CD1c-positive myeloid dendritic cell (primary cell): ENCODE data around the gene TYW1B.
"Not testable (repeated sequence)": the region's sequence is repeated elsewhere in the genome, so short reads cannot be mapped to it uniquely, and the experiment has no call there.

ENCODE experiments used
- DNase-seq: peaks from one replicate; pipeline ENCODE4 v3.0.0-alpha.2; 2016; ENCODE audit errors: extremely low spot score

Gene TYW1B

GRCh38 chr7:72559546-72559945 is 268.5 kb downstream of the TYW1B start:
- not testable (repeated sequence) for DNase-seq

DNA sequence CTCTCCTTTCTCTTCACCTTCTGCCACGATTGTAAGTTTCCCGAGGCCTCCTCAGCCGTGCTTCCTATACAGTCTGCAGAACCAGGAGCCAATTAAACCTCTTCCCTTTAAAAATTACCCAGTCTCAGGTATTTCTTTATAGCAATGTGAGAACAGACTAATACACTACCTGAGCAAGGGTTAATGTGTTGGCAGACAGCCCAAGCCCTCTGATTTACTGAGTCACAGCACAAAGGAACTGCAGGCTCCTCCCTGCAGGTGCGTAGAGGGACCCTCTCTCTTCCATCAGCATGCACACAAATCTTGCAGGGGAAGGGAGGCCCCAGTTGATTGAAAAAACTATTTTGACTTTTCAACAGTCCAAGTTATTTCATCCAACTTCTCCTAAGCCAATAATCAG is 271.3 kb downstream of the TYW1B start:
- not testable (repeated sequence) for DNase-seq

DNA sequence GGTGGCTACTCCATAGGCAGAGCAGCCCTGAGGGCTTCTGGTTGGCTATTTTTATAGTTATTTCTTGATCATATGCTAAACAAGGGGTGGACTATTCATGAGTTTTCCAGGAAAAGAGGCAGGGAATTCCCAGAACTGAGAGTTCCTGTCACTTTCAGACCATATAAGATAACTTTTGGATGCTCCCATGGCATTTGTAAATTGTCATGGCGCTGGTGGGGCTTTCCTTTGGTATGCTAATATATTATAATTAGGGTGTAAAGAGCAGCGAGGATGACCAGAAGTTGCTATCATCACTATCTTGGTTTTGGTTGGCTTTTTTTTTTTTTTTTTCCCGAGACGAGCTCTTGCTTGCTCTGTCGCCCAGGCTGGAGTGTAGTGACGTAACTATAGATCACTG is 272.8 kb downstream of the TYW1B start:
- not testable (repeated sequence) for DNase-seq

DNA sequence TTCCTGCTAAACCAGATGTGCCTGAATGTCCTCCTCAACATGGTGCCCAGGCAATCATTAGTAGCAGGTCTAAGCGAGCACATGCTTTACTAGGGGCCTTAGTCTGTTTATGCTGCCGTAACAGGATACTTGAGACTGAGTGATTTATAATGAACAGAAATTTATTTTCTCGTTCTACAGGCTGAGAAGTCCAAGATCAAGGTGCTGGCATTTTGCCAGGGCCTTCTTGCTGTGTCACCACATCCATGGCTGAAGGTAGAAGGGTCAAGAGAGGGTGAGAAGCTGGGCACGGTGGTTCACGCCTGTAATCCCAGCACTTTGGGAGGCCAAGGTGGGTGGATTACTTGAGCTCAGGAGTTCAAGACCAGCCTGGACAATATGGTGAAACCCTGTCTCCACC is 273.6 kb downstream of the TYW1B start:
- DNase-seq = not testable (repeated sequence)

DNA sequence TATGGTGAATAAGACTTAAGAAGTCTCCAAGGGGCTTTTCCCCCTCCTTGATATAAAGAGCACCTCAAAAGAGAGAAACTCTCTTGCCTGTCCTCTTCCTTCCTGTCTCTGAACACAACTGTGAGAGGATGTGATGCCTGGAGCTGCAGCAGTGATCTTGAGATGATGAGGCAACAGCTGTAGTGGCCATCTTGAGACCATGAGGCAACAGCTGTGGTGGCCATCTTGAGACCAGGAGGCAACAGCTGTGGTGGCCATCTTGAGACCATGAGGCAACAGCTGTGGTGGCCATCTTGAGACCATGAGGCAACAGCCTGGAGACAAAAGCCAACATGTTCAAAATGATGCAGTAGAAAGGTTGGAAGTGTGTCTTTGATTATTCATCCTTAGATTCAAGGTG is 277.5 kb downstream of the TYW1B start:
- DNase-seq = not testable (repeated sequence)

DNA sequence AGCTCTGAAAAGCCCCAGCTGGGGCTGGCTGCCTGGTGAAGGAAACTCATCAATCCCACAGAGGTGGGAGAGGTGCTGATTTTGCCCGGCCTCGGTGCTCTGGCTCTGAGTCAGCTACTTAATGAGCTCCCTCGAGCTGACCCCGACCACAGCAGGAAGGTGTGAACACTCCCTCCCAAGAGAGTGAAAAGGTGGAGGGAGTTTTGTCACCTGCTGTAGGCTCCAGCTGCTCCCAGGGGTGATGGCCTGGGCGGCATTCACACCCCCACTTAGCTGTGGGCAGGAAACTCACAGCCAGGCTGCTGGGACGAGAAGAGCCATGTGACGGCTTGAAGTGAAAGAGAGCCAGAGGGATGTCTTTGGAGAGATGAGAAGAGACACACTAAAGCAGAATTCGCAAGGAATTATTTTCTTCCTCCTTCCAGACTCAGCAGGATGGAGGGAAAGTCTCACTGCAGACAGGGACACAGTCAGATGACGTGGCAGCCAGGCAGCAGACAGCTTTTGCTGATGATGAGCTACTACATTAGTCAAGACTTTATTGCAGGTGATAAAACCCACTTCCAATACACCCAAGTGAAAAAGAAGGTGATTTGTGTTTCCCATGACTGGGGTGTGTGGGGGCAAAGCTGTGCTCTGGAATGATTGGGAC is 281.3 kb downstream of the TYW1B start:
- DNase-seq = not testable (repeated sequence)

- not testable (repeated sequence) for DNase-seq
These were observed 283.5 kb downstream of the TYW1B start for GRCh38 chr7:72544531-72544930.

GRCh38 chr7:72540923-72541322 is 287.1 kb downstream of the TYW1B start:
- DNase-seq = no peak

GRCh38 chr7:72540106-72540611 is 287.8 kb downstream of the TYW1B start:
- DNase-seq = no peak

DNA sequence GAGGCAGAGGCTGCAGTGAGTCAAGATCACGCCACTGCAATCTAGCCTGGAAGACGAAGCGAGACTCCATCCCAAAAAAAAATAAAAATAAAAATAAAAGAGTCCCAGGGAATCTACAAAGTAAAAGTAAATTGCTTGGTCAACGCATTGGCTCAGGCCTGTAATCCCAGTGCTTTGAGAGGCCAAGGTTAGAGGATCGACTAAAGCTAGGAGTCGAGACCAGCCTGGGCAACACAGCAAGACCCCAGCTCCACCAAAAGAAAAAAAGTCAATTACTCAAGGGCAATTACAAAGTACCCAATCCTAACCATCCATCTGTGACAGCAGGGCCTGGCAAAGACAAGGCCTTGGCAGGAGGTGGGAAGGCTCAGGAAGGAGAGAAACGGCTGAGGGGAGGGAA is 288.3 kb downstream of the TYW1B start:
- DNase-seq = no peak

DNA sequence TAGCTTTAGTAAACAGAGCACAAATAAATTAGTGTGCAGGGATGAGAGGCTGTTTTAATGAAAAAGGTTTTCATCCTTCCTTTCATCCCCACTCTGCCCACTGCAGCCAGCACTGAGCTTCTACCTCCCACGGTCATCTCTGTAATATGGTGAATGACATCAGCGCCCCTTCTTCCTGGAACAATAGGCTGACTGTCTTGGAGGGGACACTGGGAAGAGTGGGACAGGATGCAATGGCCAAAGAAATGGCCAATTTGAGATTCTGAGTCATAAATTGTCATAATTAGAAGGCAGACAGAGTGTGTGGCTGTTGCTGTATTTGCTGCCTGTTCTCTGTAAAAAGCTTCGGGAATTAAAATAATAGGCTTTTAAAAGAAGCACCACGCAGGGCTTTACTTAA is 289.1 kb downstream of the TYW1B start:
- no peak for DNase-seq

- no peak for DNase-seq
These were observed 289.9 kb downstream of the TYW1B start for GRCh38 chr7:72538147-72538546.

- not testable (repeated sequence) for DNase-seq
These were observed 292.0 kb downstream of the TYW1B start for GRCh38 chr7:72536038-72536437.

GRCh38 chr7:72531048-72531447 is 297.0 kb downstream of the TYW1B start:
- not testable (repeated sequence) for DNase-seq
